HG02610 (cell line): ENCODE results near the gene SLC26A5.
"Not testable (repeated sequence)": the region's sequence is repeated elsewhere in the genome, so short reads cannot be mapped to it uniquely, and the experiment has no call there.

Experiments used
- ATAC-seq: cut with Tn5 transposase; IDR thresholded peaks from one replicate; pipeline ENCODE4 v1.9.1; 2021; ENCODE audit warnings: mild to moderate bottlenecking, moderate library complexity; ENCODE audit not compliant: unreplicated experiment

SLC26A5 gene, protein sequence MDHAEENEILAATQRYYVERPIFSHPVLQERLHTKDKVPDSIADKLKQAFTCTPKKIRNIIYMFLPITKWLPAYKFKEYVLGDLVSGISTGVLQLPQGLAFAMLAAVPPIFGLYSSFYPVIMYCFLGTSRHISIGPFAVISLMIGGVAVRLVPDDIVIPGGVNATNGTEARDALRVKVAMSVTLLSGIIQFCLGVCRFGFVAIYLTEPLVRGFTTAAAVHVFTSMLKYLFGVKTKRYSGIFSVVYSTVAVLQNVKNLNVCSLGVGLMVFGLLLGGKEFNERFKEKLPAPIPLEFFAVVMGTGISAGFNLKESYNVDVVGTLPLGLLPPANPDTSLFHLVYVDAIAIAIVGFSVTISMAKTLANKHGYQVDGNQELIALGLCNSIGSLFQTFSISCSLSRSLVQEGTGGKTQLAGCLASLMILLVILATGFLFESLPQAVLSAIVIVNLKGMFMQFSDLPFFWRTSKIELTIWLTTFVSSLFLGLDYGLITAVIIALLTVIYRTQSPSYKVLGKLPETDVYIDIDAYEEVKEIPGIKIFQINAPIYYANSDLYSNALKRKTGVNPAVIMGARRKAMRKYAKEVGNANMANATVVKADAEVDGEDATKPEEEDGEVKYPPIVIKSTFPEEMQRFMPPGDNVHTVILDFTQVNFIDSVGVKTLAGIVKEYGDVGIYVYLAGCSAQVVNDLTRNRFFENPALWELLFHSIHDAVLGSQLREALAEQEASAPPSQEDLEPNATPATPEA

DNA sequence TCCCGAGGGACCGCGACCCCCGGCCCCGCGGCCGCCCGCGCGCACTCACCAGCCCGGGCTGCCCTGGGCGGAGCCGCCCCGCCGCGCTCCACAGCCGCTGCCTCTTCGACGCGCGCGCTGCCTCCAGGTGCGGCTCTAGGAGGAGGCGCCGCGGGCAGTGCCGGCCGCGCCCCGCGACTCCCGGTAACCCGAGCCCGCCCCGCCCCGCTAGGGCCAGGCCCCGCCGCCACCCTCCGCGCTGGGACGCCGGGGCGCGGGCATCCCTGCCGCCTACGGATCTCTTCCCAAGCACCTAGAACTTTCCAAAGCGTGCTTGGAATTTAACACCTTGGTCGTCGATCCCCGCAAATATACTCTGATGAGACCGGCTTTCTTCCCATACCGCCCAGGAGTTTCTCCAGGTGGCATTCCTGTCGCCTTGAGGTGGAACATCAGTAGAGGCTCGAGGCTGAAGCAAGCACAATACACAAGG lies at the start of gene SLC26A5:
Gene SLC26A5 (minus strand): TSS at position 159 of the 472 bp plus-strand sequence. CDS start 24,693 bp downstream, outside the sequence.
- peak; percentile 44 for ATAC-seq

- ATAC-seq: no peak
These were observed 41.4 kb upstream of the SLC26A5 start for GRCh38 chr7:103487419-103487818.

GRCh38 chr7:103486873-103487272 lies 40.9 kb upstream of the SLC26A5 start:
- ATAC-seq: not testable (repeated sequence)

GRCh38 chr7:103480771-103481170 lies 34.8 kb upstream of the SLC26A5 start:
- no peak for ATAC-seq

DNA sequence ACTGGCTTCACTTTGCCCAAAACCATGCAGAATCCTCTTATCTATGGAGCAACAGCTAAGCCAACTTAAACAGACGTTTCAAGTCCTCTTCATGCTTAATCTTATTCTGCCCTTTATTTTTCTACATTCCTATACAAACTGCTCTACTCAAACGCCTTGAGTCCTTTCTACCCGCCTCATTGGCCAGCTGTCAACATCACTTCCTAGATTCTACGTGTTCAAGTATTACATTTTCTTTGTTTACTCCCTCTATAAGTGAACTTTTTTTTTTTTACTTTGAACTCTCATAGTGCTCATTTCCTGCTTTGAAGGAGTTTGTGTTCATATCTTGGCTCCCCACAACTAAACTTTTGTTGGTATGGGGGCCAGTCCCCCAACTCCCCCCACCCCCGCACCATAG lies 28.9 kb upstream of the SLC26A5 start:
- ATAC-seq: no peak

GRCh38 chr7:103469095-103469948 lies 23.3 kb upstream of the SLC26A5 start:
- ATAC-seq: no peak

DNA sequence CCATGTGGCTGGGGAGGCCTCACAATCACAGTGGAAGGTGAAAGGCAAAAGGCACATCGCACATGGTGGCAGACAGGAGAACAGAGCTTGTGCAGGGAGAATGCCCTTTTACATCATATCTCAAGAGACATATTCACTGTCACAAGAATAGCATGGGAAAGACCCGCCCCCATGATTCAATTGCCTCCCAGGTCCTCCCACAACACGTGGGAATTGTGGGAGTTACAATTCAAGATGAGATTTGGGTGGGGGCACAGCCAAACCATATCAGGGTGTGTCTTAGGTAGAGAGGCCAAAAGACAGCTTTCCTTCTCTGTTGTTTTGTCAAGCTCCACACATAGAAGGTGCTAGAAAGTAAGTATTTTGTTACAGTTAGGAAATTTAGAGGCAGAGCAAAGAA lies 20.8 kb upstream of the SLC26A5 start:
- ATAC-seq: no peak

- no peak for ATAC-seq
These were observed 16.4 kb upstream of the SLC26A5 start for GRCh38 chr7:103462358-103462757.

DNA sequence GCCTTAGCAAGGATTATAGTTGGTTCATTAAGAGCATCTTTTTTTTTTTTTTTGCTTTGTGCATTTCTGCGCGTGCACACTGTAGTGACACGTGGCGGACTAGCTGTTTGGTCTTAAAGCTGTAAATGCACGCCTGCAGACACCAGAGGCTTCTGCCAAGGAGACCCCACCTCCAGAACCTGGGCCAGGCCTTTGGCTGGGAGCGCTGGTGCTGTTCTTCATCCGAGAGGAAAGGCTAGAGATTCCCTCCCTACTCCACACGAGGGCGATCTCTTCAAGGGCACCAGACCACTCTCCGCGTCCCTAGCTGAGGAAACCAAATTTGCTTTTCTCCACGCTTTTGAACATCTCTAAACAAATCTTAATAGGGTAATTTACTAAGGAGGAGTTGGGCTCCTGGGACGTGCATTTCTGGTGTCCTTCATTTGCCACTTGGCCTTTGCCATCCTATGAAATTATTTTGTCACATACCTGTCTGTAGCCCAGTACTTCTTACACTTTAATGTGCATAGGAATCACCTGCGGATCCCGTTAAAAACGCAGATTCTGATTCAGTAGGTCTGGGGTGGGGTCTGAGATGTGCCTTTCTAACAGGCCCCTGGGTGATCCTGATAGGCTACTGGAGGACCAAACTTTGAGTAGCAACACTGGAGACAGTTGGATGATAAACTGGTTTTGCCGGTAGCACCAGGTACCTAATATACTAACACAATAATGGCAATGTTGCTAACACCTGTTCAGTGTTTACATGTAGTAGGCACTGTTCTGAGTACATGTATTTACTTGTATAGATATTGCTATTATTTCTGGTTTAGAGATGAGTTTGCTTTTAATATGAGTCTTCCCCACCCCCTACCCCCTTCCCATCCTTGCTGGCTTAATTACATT lies 1.3 kb upstream of the SLC26A5 start:
- ATAC-seq: peak; percentile 80

DNA sequence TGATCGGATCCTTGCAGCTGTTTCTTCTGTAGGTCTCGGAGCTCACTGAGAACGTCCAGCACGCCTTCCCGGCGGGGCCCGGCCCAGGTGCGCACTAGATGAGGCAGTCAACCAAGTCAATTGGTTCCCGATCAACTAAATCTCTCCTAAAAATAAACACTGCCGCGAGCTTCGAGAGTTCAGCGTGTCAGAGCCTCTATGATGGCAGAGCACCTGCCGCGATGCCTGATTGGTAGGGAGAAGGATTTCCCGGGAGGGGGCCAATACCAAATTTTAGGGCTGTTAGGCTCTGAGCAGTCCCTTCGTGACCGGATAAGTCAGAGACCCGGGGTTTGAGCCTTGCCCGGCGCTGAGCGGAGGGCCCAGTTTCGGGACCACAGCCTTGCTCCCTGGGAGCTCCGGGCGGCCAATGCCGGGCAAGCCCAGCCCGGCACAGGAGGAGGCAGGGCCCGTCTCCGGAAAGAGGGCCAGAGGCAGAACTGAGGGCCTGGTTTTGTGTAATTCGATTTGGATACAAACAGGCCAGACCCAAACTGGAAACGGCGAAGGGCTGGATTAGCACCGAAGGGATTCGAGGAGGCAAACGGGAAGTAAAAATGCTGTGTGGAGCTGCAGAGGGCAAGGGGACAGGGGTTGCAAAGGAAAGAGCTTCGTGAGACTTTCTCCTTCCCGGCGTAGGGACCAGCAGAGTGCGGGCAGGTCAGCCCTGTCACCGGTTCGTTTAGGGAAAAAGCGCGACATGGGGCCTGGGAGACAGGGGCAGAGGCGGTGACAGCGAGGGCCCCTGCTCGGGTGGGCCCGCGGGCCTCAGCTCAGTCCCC lies 569 bp downstream of the SLC26A5 start:
- ATAC-seq: peak; percentile 15

GRCh38 chr7:103439661-103440060 lies 6.3 kb downstream of the SLC26A5 start:
- no peak for ATAC-seq

GRCh38 chr7:103437623-103438022 lies 8.4 kb downstream of the SLC26A5 start:
- ATAC-seq: no peak

DNA sequence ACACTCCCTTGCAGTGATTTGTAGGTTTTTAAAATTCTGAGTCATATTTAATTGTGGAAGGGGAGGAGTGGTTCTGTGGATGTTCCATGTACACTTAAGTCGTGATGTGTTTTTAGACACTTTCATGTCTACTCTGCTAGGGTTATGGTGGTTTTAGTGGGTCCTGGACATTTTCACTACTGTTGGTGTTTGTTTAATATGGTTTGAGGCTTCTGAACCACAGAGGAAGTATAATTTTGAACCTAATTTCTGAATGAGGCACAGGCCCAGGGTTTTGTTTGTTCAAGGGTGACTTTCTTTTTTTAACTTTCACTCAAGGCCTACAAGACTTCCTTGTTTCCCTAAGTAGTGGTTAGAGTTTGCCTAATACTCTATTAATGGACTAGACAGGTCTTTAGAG lies 13.3 kb downstream of the SLC26A5 start:
- peak; percentile 89 for ATAC-seq

DNA sequence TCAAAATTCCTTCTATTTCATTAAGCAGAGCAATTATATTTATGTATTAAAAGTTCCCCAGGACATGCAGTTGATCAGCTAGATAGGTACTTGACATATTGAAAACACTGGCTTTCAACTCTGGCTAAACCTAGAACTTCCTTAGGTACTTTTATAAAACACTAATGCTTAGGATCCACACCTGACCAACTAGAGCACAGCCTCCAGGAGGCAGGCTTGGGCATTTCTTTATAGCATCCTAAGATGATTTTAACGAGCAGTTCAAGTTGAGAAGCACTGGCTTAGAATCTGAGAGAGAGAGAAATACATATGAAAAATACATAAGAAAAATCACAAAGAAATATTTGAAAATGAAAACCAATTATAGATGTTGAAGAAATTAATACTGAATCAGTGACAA lies 20.8 kb downstream of the SLC26A5 start:
- no peak for ATAC-seq

DNA sequence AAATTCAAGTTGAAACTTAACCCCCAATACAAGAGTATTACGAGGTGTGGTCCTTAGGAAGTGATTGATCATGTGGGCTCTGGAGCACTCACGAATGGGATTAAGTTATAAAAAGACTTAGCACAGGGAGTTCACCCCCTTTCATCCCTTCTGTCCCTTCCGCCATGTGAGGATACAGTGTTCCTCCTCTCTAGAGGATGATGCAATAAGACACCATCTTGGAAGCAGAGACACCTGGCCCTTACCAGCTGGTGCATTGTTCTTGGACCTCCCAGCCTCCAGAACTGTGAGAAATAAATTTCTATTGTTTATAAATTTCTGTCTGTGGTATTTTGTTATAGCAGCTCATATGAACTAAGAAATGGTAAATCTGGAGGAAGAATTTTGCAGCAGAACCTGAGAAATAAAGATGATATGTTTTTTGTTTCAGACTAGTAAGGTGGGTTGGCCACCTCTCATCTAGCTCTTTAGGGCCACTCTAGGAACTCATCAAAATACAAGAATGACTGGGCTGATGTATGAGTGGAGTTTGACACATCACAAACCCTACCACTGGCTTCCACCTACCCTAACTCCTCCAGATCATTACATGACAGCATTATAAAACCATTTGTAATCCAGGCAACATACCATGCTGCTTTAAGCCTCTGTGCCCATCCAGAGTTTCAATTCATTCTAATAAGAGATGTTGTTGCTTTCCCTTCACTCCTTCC lies 22.4 kb downstream of the SLC26A5 start:
- ATAC-seq: no peak

DNA sequence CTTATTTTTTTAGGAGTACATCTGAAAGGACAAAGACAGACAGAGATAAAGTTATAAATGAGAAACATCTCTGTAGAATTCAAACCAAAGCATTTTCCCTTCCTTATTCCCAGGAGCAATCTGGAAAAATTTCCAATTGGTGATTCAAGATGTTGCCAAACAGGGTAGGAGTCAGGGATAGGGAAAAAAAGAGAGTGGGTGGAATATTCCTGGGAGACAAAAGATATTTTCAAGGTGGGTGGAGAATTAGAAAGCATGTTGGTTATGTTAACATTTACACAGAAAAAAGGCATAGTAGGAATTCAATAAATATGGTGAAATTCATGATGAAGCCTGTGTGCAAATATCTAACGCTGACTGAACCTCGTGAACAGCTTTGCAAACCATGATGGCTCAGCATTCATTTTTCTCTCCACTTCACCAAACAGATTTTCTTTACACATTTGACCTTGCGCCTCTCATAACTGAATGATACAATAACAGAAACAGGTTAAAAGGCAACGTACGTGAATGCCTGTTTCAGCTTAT lies 25.1 kb downstream of the SLC26A5 start:
- no peak for ATAC-seq

DNA sequence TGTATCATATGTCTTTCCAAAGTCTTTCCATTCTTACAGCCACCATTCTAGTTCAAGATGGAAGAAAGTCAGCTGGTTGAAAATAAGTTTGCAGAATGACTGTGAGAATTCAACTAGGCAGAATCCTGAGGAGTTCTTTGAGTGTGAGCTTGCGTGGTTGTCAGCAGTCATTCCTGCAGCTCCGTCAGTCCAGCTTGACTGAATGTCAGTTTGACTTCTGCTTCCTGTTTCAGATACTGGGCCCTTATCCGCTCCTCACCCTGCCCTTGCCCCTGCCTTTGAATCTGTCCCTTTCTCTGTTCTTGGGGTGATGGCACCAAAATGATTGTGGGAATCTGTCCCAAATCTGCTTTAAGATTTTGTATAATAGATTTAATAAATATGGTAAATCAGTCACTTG lies 27.8 kb downstream of the SLC26A5 start:
- no peak for ATAC-seq

- ATAC-seq: no peak
These were observed 32.6 kb downstream of the SLC26A5 start for GRCh38 chr7:103413407-103413806.
